HG03103 (cell line): ENCODE measurements around the gene ITM2B.

ENCODE experiments used
- ATAC-seq: cut with Tn5 transposase; IDR thresholded peaks from one replicate; pipeline ENCODE4 v1.9.1; 2021; ENCODE audit warnings: low read depth; ENCODE audit not compliant: unreplicated experiment

The ITM2B gene

GRCh38 chr13:48302871-48303358 lies 69.9 kb downstream of the ITM2B start:
- ATAC-seq = peak; percentile 8

GRCh38 chr13:48303359-48304142 lies 70.5 kb downstream of the ITM2B start, which contains the start of gene RB1:
RB1 (plus strand) TSS chr13:48303751; CDS start chr13:48303913, 162 bp downstream.
- ATAC-seq = peak; percentile 58

GRCh38 chr13:48304143-48304876 lies 71.3 kb downstream of the ITM2B start:
- peak; percentile 75 for ATAC-seq

- no peak for ATAC-seq
Observed at GRCh38 chr13:48311223-48311622, 78.2 kb downstream of the ITM2B start.

GRCh38 chr13:48315969-48316650 lies 83.1 kb downstream of the ITM2B start:
- no peak for ATAC-seq

- ATAC-seq = no peak
Observed at GRCh38 chr13:48316826-48317510, 84.0 kb downstream of the ITM2B start.

- no peak for ATAC-seq
Observed at GRCh38 chr13:48317511-48318376, 84.7 kb downstream of the ITM2B start.

GRCh38 chr13:48318377-48318811 lies 85.4 kb downstream of the ITM2B start:
- ATAC-seq = no peak

- no peak for ATAC-seq
Observed at GRCh38 chr13:48318821-48319511, 86.0 kb downstream of the ITM2B start.
